MV-4-11 (cell line): ENCODE data around the gene AMN.
"Not testable (repeated sequence)": the region's sequence is repeated elsewhere in the genome, so short reads cannot be mapped to it uniquely, and the experiment has no call there.

ENCODE experiments used
- DNase-seq: peaks from one replicate; lab custom pipeline; 2025; lab: John Stamatoyannopoulos, UW

AMN gene

DNA sequence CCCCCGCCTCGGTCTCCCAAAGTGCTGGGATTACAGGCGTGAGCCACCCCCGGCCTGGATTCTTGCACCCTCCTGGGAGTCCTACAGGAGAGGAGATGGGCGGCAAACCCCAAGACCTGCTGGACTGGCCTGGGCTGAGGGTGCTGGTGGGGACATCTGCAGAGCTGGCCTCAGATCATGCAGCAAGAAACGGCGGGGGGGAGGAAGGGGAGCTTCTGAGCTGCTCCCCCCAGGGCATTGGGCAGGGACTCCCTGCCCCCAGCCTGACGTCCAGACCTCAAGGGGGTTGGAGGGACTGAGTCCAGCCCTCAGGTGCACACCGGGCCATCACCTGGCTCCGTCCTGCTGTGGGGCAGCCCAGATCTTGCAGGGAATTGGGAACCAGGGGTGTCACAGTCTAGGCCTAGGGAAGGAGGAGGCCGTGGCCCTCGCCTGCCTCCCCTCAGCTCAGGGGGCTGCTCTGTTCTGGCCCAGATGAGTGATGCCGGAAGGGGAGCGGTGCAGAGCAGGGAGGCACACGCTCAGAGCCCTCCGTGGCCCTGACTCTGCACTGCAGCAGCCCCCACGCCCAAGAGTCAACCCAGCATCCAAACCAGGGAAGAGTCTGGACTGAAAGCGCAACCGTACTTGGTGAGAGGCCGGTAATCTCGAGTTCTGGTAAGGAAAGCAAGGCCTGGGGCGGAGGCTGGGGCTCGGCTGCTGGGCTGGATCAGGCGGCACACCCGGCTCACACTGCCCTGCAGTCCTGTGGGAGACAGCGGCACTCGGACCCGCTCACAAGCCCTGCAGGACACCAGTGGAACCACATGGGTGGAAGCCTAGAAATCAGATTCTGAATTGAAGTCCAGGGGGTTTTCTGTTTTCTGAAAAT is 8.9 kb upstream of the AMN start:
- DNase-seq, result no peak

DNA sequence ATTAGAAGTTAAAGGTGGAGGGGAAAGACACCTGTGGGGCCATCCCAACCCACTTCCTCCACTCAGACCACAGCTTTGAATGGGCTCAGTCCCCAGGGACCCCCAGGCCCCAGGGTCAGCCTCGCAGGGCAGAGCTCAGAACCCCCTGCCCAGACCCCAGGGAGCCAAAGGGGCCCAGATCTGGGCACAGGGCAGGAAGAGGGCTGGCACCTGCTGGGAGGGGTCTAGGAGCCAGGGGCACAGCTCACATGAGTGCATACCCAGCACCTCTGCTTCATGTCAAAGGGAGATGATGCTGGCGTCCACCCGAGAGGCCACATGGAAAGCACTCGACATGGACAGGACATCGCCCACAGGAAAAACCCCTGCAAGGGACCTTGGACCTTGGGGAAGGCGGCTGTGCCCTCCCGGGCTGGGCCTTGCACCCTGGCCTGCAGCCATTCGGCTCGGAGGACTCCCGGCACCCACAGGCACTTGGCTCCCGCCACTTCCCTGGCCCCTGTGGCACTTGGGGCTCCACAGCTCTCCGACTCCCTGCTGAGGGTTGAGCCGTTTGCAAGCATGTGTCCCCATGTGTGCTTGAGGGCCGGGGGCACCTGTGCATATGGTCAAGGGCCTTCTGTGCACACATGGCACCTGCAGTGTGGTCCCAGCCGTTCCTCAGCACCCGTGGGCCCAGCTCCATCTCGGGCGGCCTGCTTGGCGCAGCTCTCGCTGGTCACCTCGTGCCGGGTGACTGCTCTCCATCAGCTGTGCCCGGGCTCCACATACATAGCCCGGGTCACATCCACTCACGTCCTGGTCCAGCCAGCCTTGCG is 7.8 kb upstream of the AMN start:
- DNase-seq, result no peak

DNA sequence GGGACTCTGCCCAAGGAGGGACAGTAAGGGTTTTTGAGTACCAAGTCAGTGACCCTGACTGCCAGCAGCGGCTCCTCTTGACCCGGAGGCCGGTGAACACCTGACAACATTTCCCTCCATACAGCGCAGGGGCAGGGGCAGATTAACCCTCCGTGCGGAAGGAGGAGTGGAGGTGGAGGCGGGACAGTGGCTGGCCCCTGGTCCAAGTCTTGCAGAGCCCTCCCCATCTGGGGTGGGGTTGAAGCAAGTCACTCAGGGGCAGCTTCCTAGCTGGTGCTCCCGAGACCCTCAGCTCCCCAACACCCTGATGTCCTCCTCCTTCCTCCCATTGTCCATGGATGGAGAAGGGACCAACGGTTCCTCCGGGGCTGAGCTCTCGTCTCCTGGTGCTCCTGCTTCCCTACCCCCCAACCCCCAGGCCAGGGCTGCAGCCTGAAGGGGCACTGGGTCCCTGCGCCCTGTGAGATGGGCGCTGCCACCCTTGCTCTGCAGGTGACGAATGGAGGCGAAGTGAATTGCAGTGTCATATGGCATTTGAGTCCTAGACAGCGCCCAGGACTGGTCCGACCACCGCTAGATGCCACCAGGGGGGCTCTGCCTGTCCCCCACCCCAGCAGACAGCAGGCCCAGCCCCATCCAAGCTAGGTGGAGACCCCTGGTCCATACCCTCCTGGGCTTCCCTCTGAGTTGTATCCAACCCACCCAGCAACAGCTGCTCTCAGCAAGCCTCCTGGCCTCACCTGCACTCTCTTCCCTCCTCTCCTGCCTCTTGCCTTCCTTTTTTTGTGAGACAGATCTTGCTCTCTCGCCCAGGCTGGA is 7.0 kb upstream of the AMN start:
- DNase-seq, result no peak

DNA sequence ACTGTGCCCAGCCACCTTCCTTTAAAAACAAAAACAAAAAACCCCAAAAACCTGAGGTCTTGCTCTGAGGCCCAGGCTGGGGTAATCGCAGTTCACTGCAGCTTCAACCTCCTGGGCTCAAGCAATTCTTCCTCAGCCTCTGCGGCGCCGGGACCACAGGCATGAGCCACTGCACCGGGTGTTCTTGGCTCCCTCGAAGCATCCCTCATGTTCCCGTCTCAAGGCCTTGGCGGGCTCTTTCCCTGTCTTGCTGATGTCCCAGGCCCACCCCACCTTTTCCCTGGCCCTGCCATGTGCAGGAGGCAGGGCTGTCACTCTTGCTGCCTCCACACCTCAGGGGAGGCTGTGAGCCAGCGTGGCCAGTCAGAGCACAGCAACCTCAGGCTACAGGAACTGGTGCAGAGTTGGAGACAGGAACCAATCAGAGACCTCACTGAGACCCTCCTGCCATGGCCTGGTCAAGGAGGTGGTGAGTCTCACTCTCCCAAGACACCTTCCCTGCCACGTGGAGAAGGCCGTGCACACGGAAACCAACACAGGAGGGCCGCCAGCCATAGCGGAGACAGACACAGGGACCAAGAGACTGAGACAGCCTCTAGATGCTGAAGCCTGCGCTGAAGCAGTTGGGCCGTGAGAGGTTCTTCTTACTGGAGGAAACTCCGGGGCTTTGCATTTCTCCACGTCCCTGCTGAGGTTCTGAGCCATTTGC is 6.0 kb upstream of the AMN start:
- no peak for DNase-seq

DNA sequence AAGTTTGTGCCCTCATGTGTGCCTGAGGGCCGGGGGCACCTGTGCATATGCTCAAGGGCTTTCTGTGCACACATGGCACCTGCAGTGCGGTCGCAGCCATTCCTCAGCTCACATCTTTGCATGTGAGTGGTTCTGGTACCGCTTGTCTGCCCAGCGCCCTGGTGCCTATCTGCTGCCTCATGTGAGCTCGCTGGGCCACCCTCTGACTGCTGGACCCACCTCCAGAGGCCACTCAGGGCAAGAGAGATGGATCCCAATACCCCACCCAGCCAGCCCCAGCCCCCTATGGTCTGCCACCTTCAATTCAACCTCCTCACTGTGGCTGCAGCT is 5.4 kb upstream of the AMN start:
- no peak for DNase-seq

DNA sequence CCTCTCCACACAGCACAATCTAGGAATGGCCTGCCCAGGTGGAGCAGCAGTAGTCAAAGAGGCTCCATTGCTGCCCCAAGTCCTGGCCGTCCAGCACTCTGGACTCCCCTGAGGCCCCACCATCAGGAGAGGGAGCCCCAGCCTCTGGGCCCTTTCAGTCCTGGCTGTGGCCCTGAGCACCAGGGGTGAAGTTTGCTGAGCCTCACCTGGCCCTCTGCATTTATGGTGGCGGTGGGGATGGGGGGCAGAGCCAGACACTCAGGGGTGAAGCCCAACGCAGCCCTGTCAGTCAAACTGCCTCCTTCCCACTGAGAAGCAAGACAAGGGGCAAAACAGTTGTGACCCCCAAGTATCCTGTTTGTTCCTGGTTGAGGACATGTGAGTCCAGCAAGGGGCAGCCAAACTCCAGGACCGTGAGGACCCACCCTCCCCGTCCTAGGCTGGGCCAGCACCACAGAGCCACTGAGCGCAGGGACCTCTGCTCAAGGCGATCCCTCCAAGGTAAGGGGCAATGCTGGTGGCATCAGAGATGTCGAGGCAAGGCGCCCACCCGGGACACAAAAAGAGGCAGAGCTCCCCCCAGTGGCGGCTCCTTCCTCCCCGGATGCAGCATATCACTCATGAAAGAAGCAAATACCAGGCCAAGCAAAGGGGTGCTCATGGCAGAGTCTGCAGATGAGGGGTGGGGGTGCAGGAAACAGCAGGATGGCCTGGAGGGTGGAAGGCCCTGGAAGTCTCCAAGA is 4.8 kb upstream of the AMN start:
- DNase-seq, result peak; percentile 12

DNA sequence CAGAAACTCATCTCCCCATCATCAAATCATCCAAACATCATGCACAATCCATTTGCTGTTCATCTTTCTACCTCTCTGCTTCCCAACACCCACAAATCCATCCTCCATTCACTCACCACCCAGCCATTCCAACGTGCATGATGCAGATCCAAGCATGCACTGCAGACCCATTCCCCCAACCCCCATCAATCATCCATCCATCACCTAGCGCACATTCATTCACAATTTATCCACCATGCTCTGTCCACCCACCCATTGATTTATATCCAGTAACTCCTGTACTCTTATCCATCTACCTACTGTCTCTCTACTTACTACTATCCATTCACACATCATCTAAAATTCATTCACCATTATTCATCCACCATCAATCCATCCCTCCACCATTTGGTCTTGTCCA is 4.0 kb upstream of the AMN start:
- no peak for DNase-seq

DNA sequence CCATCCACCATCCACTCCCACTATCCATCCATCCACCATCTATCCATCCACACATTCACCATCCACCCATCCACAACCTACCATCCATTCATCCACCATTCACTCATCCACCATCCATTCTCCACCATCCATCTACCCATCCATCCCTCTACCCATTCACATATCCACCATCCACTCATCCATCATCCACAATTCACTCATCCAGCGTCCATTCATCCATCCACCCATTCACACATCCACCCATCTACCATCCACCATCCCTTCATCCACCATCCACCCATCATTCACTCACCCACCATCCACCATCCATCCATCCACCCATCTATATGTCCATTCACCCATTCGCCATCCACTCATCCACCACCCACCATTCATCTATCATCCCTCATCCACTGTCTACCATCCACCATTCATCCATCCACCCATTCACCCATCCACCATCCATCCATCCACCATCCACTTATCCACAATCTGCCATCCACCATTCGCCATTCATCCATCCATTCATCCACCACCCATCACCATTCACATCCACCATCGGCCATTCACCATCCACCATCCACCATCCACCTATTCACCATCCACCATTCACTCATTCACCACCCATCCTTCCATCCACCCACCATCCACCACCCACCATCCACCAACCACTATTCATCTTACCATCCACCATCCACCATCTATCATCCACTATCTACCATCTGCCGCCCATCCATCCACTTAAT is 2.0 kb upstream of the AMN start:
- no peak for DNase-seq

DNA sequence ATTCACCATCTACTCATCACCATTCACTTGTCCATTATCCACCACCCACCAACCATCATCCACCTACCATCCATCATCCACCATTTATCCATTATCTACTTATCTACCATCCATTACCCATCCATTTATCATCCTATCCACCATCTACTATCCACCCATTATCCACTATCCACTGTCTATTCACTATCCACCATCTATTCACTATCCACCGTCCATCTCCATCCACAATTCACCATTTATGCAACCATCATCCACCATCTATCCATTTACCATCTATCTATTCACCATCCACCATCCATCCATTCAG is 1.5 kb upstream of the AMN start:
- DNase-seq, result no peak

DNA sequence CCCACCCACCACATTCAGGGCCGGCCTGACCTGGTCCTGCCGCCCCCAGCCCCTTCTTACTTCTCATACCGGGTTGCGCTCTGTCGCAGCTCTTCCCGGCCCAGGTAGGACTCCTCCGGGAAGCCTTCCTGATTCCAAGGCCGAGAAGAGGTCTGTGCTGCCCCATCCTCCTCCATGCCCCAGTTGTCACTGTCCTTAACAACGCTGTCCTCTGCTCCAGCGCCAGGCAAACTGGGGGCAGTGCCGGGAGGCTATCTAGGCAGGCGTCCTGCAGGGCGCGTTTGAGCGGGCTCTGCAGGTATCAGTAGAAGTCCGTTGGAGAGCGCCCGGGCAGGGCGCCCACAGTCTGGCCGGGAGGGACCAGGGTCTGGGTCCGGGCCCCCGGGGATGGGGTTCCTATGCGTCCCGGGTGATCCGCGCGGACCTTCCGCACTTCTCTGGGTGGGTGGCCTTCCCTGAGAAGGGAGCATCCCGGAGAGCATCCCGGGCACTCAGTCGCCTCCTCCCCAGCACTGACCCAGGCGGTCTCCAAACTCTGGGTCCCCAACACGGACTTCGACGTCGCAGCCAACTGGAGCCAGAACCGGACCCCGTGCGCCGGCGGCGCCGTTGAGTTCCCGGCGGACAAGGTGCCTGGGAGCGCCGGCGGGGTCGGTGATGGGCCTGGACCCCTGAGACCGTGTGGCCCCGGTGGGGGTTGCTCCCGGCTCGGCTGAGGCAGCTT is 900 bp downstream of the AMN start:
- DNase-seq, result no peak

DNA sequence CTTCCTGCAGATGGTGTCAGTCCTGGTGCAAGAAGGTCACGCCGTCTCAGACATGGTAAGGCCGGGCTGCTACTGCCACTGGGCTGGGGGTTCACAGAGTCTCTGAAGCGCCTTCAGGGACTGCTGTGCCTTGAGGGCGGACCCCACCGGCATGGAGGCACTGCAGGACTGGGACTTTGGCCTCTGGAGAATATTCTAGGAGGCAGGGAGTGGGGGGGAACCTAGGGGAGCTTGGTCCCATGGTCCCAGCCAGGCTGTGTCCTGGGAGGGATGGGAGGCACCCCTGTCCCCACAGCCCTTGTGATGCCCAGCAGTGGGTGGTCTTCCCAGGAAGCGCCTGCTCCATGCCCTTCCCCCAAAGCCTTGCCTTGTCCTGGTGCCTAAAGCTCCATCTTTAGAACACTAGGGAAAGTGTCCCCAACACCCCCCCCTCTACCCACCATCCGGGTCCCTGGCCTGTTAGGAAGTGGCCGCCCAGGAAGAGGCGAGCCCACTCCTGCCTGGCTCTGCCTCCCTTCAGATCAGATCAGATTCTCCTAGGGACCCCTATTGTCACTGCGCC is 1.5 kb downstream of the AMN start:
- DNase-seq, result no peak

DNA sequence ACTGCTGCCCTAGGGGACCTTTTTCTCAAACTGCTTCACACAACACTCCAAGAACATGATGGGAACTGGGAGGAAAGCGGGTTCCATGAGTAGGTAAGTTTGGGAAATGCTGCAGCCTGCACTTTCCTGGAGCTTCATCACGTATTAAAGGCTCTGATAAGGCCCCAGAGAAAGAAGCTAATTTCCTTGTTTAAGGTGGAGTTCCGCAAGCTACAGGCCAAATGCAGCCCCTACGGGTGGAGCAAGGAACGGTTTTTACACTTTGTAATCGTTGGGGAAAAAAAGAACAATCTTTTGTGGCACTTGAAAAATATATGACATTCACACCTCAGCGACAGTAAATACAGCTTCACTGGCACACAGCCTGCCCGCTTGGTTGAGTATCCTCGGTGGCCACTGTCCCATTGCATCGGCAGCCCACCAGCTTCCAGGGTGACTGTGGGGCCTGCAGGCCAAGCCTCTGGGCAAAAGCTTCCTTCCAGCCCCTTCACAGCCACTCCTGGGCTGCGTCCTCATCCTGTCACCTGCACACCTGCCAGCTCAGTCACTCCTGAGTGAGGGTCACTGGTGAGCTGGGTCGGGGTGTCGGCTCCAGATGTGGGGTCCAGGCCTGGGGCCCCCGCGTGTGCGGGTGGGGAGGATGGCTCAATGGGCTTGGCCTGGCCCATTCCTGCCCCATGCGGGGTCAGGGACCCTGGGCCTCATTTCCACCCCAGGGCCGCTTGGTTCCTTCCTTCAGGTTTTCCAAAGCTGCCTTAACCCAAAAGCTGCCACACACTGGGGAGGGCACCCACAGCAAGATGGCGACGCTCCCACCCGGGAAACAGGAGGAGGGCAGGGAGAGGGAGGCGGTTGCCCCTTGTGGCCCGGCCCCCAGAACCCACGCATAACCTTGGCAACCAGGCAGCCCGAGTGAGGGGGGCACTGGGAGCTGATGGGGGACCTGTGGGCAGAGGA is 2.4 kb downstream of the AMN start:
- no peak for DNase-seq

DNA sequence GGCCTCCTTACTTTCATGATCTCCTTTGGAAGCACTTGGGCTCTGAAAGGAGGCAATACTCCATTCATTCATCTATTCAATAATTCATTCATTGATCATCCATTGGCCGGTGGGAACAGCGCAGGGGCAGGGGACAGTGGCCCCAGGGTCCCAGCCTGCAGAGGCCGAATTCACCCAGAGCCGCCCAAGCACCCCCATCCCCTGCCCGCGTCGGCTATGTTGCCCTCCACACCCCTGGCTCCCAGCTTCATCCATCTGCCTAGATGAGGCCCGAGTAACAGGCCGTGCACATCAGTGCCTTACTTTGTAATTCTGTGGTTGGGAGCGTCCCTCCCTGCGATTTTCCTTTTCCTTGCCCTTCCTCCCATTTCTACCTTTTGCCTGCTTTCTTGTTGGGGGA is 3.2 kb downstream of the AMN start:
- no peak for DNase-seq

DNA sequence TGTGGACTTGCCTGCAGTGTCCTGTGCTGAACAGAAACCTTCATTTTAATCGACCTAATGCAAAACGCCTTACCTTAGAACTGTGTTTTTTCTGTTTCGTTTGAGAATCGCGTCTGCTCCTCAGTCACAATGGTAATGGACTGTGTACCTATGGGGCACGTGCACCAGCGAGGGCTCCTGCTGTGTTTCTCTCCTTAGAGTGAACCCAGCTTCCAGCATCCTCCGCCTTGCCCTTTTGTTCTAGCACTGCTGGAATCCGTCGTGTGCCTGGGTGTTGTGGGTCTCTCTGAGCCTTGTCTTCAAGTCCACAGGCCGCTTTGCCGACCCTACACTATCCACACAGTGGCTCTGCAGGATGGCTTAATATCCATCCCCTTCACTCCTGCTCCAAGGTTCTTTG is 3.6 kb downstream of the AMN start:
- DNase-seq, result no peak

DNA sequence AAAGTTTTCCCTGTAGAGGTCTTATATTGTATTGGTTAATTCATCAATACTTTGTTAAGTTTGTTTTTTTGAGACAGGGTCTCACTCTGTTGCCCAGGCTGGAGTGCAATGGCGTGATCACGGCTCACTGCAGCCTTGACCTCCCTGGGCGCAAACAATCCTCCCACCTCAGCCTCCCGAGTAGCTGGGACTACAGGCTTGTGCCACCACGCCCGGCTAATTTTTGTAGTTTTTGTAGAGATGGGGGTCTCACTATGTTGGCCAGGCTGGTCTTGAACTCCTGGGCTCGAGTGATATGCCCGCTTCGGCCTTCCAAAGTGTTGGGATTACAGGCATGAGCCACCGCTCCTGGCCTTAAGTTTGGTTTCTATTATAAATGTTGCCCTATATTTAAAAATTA is 4.4 kb downstream of the AMN start:
- not testable (repeated sequence) for DNase-seq

DNA sequence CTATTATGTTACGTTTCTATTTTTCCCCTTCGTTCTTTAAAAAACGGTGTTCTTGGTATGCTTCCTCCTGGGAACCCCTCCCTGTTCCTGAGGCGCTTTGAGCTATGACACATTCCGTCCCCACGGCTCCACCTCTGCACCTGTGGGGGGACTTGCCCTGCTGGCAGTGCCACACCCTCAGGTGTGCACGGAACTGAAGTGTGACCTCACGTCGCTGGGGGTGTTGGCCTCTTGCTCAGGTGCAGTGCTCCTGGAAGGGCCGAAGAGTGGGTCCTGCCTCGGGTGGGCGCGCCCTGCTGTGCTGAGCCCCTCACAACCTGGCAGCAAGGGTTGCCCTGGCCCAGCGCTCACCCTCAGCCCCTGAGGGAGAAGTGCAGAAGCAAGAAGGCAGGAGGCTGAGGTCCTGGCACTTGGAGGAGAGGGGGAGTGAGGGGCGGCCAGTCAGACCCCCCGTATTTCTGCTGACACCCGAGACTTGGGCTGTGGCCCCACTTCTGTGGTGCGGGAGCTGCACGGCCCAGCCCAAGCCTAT is 4.9 kb downstream of the AMN start:
- DNase-seq, result no peak

DNA sequence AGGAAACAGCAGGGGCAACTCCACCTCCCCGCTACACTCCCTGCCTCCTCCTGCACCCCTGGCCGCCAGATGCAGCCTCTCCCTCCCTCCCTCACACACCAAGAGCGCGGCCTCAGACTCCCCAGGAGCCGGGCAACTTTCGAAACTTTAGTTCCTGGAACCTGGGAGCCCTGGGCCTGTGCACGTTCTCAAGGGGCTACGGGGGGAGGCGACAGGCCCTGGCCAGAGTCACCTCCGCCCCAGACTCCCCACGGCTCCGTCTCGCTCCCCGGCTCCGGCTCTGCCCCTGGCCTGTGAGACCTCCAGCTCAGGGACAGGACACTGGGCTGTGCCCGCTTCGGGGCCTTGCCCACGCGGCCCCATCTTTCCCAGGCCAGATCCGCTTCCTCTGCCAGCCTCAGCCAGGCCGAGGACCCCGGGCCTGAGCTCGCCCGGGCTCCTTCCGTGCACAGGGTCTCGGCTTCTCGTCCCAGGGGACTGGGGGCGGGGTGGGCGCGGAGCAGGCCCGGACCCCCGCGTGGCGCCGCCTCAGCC is 5.5 kb downstream of the AMN start:
- peak; percentile 44 for DNase-seq
